HG03064 (cell line): ENCODE data around the gene GRID1.
A peak's percentile ranks its signal among the peaks of the same experiment; 100 is the strongest.
"Not testable (repeated sequence)": the region's sequence is repeated elsewhere in the genome, so short reads cannot be mapped to it uniquely, and the experiment has no call there.

Experiments used
- ATAC-seq: cut with Tn5 transposase; IDR thresholded peaks from one replicate; pipeline ENCODE4 v1.9.1; 2021; ENCODE audit warnings: low read depth; ENCODE audit not compliant: unreplicated experiment

Gene GRID1

DNA sequence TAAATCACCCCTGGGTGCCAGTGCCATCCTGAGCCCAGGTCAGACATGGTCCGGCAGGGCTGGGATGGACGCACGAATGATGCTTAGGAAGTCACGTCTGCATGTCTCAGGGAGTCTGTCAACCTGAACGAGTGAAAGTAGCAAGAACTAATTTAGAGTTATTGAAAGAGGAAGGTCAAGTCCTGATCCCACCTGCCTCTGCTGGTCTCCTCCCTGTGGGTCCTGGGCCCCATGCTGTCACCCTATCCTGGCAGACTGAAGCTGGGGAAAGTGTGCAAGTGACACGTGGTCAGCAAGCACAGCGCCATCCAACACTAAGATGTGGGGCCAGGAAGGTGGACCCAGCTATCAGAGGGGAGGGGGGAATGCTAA lies 26.1 kb upstream of the GRID1 start:
- ATAC-seq = peak; percentile 59

- peak; percentile 12 for ATAC-seq
Measured at GRCh38 chr10:86391986-86392722, 25.6 kb upstream of the GRID1 start.

- no peak for ATAC-seq
Measured at GRCh38 chr10:86391236-86391840, 24.7 kb upstream of the GRID1 start.

- ATAC-seq = no peak
Measured at GRCh38 chr10:86390337-86391120, 23.9 kb upstream of the GRID1 start.

GRCh38 chr10:86389441-86390193 lies 23.0 kb upstream of the GRID1 start:
- ATAC-seq = peak; percentile 51

DNA sequence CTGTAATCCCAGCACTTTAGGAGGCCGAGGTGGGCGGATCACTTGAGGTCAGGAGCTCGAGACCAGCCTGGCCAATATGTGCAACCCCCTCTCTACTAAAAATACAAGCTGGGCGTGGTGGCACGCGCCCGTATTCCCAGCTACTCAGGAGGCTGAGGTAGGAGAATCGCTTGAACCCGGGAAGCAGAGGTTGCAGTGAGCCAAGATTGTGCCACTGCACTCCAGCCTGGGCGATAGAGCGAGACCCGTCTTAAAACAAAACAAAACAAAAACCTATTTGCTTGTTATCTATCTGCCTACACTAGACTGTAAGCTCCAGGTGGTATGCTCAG lies 22.5 kb upstream of the GRID1 start:
- ATAC-seq = not testable (repeated sequence)

DNA sequence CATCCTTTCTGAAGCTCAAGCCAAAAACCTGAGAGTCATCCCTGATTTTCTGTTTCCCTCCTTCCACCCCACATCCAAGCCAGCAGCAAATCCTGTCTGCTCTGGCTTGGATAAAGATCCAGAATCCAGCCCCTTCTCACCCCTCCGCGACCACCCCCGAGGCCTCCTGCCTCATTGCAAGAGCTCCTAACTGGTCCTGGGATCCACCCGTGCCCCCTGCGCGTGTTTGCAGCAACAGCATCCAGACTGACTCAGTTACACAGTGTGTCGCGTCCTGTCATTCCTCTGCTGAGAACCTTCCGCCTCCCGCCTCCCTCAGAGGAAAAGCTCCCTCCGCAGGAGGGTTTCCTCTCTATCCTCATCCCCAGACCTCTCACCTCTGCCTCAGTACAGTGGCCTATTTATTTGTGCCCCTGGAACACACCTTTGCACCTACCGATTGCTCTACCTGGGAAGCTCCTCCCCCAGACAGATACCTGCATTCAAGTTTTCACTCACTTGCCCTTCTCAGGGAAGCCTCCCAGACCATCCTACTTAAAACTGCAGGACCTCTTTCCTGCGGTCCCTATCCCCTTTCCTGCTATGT lies 21.6 kb upstream of the GRID1 start:
- ATAC-seq = no peak

GRCh38 chr10:86387178-86387794 lies 20.7 kb upstream of the GRID1 start:
- ATAC-seq = no peak

DNA sequence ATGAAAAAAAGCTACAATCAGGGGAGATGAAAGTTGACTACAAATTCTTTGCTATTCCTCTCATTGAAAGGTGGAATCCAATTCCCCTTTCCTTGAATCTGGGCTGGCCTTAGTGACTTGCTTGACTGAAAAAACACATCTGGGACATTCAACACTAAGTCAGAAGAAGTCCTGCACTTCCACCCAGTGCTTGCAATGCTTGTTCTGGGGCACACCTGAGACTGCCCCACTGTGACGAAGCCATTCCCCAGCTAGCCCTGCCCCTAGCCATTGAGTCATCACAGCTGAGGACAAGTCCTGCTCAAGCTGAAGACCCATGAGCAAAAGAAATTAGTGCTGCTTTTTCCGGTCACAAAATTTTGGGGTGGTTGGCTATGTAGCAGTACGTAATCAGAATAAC lies 19.2 kb upstream of the GRID1 start:
- ATAC-seq = no peak

DNA sequence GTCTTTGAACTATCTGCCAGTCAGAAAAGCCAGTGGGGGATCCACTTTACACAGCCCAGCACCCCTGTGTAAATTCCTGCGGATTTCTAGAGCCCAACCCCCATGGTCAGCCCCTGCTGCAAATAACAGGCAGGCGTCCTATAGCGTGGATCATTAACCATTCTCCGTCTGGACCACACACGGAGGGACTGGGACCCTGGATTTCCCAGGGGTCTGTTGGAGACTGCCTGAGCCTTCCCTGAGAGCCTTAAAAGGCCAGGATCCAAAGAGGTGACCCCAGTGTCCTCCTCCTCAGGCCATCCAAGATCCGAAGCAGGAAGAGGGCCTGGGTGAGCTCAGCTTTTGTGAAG lies 11.2 kb upstream of the GRID1 start:
- ATAC-seq = no peak

DNA sequence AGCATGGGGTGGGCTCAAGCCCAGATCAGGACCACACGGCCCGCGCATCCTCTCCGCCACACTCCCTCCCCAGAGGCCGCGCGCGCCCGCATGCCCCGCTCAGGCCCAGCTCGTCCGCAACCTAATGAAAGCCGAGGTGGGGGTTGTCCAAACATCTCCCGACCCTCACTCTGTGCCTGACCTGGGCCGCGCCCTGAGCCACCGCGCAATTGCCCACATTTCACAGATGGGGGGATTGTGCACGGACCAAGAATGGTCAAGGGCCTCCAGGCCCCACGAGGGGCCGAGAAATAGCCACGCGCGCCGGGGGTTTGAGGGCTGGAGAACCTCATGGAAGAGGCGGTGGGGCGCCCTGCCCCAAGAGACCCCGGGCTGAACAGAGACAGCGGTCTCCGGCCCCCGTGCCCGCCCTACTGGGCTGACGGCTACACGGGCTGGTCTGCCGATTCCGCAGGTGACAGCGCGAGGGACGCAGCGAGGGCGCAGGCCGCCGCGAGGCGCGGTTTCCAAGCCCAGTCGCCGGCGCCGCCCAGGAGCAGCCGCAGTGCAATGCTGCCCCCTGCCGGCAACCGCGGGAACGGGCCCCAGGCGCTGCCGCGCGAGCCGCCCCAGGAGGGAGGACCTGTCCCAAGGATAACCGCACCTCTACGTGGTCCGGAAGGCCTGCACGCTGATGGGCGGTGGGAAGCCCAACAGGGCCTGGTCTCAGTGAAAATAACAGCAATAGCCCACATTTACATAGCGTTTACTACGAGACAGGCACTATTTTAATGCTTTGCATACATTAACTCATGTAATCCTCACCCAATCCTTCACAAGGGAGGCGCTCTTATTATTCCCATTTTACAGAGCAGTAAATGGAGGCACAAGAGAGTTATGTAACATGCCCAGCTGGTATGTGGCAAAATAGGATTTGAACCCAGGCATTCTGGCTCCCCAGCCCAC lies 10.5 kb upstream of the GRID1 start:
- peak; percentile 96 for ATAC-seq

GRCh38 chr10:86376403-86376802 lies 9.8 kb upstream of the GRID1 start:
- ATAC-seq = no peak

- ATAC-seq = no peak
Measured at GRCh38 chr10:86375204-86375603, 8.6 kb upstream of the GRID1 start.

DNA sequence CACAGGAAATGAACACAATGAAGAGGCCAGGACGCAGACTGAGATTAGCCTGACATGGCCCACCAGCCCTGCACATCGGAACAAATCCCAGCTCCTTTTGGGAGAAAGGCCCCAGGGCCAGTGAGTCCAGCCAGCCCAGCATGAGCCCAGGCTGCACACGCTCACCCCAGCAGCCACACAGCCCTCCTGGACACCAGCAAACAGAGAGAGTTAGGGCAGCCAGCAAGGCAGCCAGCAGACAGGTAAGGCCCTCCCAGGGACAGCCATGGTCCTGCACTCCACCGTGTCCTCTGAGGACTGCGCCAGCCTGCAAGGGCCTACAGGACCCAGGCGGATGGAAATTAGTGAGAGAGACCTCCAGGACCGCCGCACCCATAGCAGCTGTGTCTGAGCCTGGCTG lies 8.1 kb upstream of the GRID1 start:
- no peak for ATAC-seq

- no peak for ATAC-seq
Measured at GRCh38 chr10:86373828-86374227, 7.2 kb upstream of the GRID1 start.

DNA sequence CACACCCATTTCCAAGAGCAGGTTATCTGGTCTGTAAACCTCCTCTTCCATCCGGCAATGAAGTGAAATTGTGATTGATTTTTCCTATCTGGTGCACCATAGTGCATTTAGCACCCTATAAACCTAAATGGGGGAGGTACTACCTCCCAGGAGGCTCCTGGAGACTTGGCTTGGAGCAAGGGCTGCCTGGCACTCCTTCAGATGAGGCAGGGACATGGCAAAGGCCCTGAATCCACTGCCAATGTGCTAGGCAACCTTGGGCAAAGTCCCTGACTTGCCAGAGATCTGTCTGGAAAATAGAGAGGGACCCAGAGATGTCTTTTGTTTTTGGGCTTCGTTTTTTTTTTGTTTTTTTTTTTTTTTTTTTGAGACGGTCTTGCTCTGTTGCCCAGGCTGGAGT lies 6.7 kb upstream of the GRID1 start:
- ATAC-seq = no peak

- ATAC-seq = no peak
Measured at GRCh38 chr10:86372784-86373239, 6.2 kb upstream of the GRID1 start.

GRCh38 chr10:86372119-86372783 lies 5.7 kb upstream of the GRID1 start:
- no peak for ATAC-seq

GRCh38 chr10:86371691-86372090 lies 5.1 kb upstream of the GRID1 start:
- ATAC-seq = no peak
